Prostate gland (tissue), 2 donors: Measurements from ENCODE around the gene SNX18. TPM values are rescaled to one million over a fixed set of nuclear protein-coding genes. Genes with fewer than 3 reads are reported as not detected.

Experiments used
- DNase-seq: peaks from one replicate; pipeline ENCODE4 v3.0.0-alpha.2; 2019; ENCODE audit warnings: low spot score
- H3K27ac ChIP-seq, 2 donors: fragments of 200-600 bp; sonication (generic); 2 replicates each; pipeline ENCODE4 v1.5.1; 2017 to 2019
- H3K27me3 ChIP-seq: fragments of 200-600 bp; sonication (generic); replicated peaks from 2 replicates; pipeline ENCODE4 v1.5.1; 2019; ENCODE audit not compliant: insufficient read depth
- H3K36me3 ChIP-seq, 2 donors: fragments of 200-600 bp; sonication (generic); 1 replicate in 1 of 2; 2 replicates in 1 of 2; pipeline versions ENCODE4 v1.5.1 to v1.8.1; 2017 to 2019
- H3K4me1 ChIP-seq: fragments of 200-600 bp; sonication (generic); replicated peaks from 2 replicates; pipeline ENCODE4 v1.5.1; 2019
- H3K4me3 ChIP-seq, 2 donors: fragments of 200-600 bp; sonication (generic); 2 replicates each; pipeline ENCODE4 v1.5.1; 2017 to 2019
- H3K9me3 ChIP-seq: fragments of 200-600 bp; sonication (generic); 2 replicates; pipeline ENCODE4 v1.5.1; 2017
- POLR2A ChIP-seq: fragments of 450-650 bp; IDR thresholded peaks from one replicate; pipeline ENCODE4 v1.6.1; 2016; ENCODE audit warnings: antibody characterized with exemption, mild to moderate bottlenecking
- POLR2AphosphoS5 ChIP-seq: sonication (generic); formaldehyde crosslinking; IDR thresholded peaks from one replicate; pipeline ENCODE4 v1.6.1; 2017; ENCODE audit warnings: antibody characterized with exemption
- WGBS: methylation state at CpG from one replicate; pipeline ENCODE4 v1.1.5; 2018; 5-methylcytosine and 5-hydroxymethylcytosine counted together
- intact Hi-C: fragments of 100-400 bp; cut with DNase I; formaldehyde crosslinking; loops from one replicate; pipeline ENCODE4 v1.14.2; 2022
- total RNA-seq, 2 donors: library from RNA; depleted of rRNA; stranded (reverse); fragments of >200 nt; gene quantifications; one replicate each; pipeline ENCODE4 v1.1.0, GENCODE V29; 2016
- TF ChIP-seq, protein P1 (sequence below), 4 experiments: fragments of 200-600 bp in 2 of 4; fragments of 450-650 bp in 2 of 4; sonication (generic) in 2 of 4; IDR thresholded peaks; 1 replicate in 3 of 4; 2 replicates in 1 of 4; pipeline ENCODE4 v1.5.1; 2016 to 2019; ENCODE audit warnings: antibody characterized with exemption in 4 of 4, mild to moderate bottlenecking in 2 of 4, moderate library complexity in 2 of 4

The SNX18 gene
- total RNA-seq, 2 donors from 2014 or later, result 26.3 to 80.4 TPM

DNA sequence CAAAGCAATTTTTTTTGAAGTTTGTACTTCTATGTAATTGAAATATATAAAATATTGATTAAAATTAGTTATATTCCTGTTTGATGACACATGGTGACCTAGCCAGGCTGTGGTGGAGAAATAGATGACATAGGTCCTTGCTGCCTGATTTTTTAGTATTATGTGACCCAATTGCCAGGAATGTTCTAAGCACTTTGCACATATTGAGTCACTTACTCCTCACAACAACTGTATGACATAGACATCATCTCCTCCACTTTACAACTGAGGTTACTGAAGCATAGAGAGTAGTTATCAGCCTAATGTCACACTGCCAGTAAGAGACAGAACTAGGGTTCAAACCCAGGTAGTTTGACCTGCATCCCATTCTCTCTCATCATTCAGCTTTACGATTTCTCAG lies 26.2 kb upstream of the SNX18 start:
- H3K4me1 ChIP-seq, result no peaks in the 10 kb centered on the region
- intact Hi-C loops, result loop anchor here (5.0 kb wide), 1 partner anchor 239 kb away; no protein-coding TSS in a partner anchor
- no peak for DNase-seq
- H3K9me3 ChIP-seq, result no peaks in the 10 kb centered on the region
- no peaks in the 10 kb centered on the region for H3K27me3 ChIP-seq
- H3K36me3 ChIP-seq, result no peaks in the 10 kb centered on the region
- H3K4me3 ChIP-seq, result no peak overlapping the region
- 100% methylated on average over 1 of the region's 1 CpG for WGBS
- TF ChIP-seq POLR2AphosphoS5, result no peak
- TF ChIP-seq, protein P1, sequence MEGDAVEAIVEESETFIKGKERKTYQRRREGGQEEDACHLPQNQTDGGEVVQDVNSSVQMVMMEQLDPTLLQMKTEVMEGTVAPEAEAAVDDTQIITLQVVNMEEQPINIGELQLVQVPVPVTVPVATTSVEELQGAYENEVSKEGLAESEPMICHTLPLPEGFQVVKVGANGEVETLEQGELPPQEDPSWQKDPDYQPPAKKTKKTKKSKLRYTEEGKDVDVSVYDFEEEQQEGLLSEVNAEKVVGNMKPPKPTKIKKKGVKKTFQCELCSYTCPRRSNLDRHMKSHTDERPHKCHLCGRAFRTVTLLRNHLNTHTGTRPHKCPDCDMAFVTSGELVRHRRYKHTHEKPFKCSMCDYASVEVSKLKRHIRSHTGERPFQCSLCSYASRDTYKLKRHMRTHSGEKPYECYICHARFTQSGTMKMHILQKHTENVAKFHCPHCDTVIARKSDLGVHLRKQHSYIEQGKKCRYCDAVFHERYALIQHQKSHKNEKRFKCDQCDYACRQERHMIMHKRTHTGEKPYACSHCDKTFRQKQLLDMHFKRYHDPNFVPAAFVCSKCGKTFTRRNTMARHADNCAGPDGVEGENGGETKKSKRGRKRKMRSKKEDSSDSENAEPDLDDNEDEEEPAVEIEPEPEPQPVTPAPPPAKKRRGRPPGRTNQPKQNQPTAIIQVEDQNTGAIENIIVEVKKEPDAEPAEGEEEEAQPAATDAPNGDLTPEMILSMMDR (IDR thresholded peaks at IDR 0.05), result no peak
- no peak for TF ChIP-seq POLR2A
- no peak overlapping the region for H3K27ac ChIP-seq

DNA sequence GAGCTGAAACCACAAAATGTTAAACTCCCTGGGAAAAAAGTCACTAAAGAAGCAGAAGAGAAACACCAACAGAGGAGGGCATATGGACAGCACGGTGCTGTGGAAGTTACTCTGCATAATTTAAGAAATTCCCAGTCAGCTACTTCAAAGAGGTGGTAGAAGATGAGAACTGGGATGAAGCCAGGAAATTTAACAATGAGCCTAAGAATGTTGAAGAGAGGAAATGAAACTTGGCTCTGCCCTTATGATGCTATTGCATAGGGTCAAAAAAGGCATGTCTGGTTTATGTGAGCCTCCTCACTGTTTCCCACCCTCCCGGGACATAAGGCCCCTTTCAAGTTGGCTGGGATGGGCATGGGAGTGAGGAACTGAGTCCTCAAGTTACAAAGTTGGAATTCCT lies 25.4 kb upstream of the SNX18 start:
- Histone ChIP-seq H3K9me3 (no peaks in the 10 kb centered on the region), H3K36me3 (no peaks in the 10 kb centered on the region), H3K4me1 (no peaks in the 10 kb centered on the region), H3K27me3 (no peaks in the 10 kb centered on the region), H3K4me3 (no peak overlapping the region), H3K27ac (no peak overlapping the region)
- TF ChIP-seq POLR2AphosphoS5, result no peak
- TF ChIP-seq POLR2A, result no peak
- TF ChIP-seq, protein P1 (IDR thresholded peaks at IDR 0.05), result no peak
- no peak for DNase-seq
- intact Hi-C loops, result loop anchor here (5.0 kb wide), 1 partner anchor 240 kb away; no protein-coding TSS in a partner anchor
- 5% methylated on average over 2 of the region's 2 CpGs for WGBS

DNA sequence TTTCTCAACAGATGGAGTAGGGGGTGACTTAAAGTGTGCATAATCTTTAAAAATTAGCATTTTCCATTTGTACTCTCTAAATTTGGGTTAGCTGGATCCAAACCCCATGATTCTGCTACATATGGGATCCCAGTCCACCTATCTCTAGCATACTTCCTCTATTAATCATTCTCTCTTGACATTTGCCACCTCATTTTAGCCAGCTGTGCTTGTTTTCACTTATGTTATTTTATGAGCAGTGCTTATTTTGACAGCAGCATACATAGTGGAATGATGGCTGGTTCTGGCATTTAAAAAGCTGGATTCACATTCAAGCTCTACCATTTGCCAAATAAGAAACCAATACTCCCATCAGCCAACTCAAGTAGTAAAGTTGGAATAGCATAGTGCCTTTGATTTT lies 22.5 kb upstream of the SNX18 start:
- TF ChIP-seq POLR2AphosphoS5, result no peak
- H3K36me3 ChIP-seq, result no peaks in the 10 kb centered on the region
- H3K4me1 ChIP-seq, result no peaks in the 10 kb centered on the region
- H3K4me3 ChIP-seq, result no peak overlapping the region
- intact Hi-C loops, result no loop called here
- no peaks in the 10 kb centered on the region for H3K27me3 ChIP-seq
- no peak overlapping the region for H3K27ac ChIP-seq
- H3K9me3 ChIP-seq, result no peaks in the 10 kb centered on the region
- no peak for DNase-seq

DNA sequence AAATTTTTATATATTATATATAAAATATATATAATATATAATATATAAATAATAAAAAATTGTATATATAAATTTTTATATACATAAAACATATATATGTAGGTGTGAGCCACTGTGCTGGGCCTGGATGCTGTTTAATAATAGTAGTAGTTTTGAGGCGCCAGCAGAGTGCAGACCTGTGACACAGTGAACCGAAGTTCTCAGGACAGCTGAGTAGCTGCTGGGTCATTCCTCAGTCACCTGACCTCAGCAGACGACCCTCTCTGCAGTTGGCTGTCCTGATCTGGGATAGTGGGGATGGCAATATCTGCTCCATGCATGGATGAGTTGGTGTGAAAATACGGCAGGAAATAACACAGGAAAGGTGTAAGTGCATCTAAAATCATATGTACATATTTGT lies 3.3 kb upstream of the SNX18 start:
- no peaks in the 10 kb centered on the region for H3K27me3 ChIP-seq
- H3K4me1 ChIP-seq, result peaks cover under 1% of the 10 kb centered on the region
- no peak for DNase-seq
- no peak overlapping the region for H3K27ac ChIP-seq
- H3K9me3 ChIP-seq, result no peaks in the 10 kb centered on the region
- intact Hi-C loops, result no loop called here
- TF ChIP-seq POLR2AphosphoS5, result no peak
- TF ChIP-seq, protein P1 (IDR thresholded peaks at IDR 0.05), result no peak
- no peak for TF ChIP-seq POLR2A
- H3K36me3 ChIP-seq, result no peaks in the 10 kb centered on the region
- no peak overlapping the region for H3K4me3 ChIP-seq
- 32% methylated on average over 4 of the region's 4 CpGs for WGBS

DNA sequence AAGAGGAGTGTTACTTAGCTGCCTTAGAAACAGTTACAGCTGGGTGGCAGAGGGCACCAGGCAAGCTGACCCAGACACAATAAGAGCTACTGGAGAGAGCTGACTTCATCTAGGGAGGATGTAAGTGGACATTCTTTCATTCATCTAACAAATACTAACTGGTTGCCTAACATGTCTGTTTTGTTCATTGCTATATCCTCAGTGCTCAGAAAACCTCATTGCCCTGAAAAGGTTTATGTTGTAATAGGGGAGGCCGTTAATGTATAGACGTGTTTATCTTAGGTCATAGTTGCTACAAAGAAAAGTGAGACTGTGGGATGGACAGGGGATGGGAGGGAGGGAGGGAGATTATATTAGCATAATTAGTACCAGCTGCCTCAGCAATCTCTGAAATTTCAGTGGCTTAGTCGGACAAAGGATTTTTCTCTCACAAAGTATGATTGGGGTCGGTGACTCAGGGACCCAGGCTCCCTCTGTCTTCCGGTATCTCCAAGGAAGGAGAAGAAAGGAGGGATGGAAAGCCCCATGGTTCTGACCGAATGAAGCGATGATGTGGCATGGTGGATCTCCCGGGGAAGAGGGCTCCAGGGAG lies 2.6 kb upstream of the SNX18 start:
- Histone ChIP-seq H3K27me3 (no peaks in the 10 kb centered on the region), H3K36me3 (no peaks in the 10 kb centered on the region), H3K4me3 (no peak overlapping the region), H3K4me1 (peaks cover 3% of the 10 kb centered on the region), H3K9me3 (no peaks in the 10 kb centered on the region), H3K27ac (no peak overlapping the region)
- DNase-seq, result no peak
- TF ChIP-seq, protein P1 (IDR thresholded peaks at IDR 0.05), result no peak
- TF ChIP-seq POLR2AphosphoS5 (no peak), POLR2A (no peak)
- WGBS, result 50% methylated on average over 8 of the region's 8 CpGs
- intact Hi-C loops, result loop anchor here (5.0 kb wide), 1 partner anchor 632 kb away; no protein-coding TSS in a partner anchor
